NCI-H2196 treated with DMSO at 0.1 percent for 48 hours (cell line): Measurements from ENCODE around the gene ELOA.

Experiments used
- DNase-seq: peaks from one replicate; lab custom pipeline; 2025; ENCODE audit not compliant: unreplicated experiment; lab: John Stamatoyannopoulos, UW

The ELOA gene

DNA sequence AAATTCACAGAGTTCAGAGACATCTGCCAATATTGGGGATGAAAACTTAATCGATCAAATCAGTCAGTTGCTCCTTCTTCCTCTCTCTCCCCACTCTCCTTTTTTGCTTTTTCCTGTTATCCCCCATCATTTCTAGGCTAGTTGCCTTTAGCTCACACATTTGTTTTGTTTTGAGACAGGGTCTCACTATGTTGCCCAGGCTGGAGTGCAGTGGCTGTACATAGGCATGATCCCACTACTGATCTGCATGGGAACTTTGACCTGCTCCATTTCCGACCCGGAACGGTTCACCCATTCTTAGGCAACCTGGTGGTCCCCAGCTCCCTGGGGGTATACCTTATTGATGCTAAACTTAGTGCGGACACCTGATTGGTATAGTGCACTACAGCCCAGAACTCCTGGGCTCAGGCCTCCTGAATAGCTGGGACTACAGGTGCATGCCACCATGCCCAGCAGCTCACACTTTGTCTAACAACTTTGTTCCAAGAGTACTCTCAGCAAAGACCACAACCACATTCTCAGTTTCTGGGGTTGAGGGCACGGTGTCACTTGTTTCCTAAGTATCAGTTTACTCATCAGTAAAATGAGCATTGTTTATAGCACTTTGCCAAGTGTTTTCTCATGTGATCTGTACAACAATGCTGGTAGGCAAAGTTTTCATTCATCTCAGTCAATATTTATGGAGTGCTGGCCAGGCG lies 6.7 kb upstream of the ELOA start:
- no peak for DNase-seq

DNA sequence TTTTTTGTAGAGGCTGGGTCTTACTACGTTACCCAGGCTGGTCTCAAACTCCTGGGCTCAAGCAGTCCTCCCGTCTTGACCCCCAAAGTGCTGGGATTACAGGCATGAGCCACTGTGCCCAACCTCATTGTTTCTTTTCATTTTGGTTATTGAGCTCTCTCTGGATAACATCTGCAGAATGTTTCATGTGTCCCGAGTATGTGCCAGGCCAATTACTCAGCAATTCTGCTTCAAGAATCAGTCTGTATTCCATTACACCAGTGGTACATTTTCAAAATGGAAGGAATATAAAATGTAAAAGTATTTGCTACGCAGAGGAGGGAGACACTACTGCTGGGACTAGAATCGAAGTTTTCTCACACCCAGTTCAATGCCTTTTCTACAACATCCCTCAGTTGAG lies 1.7 kb upstream of the ELOA start:
- DNase-seq: no peak

GRCh38 chr1:23742670-23743286 lies 493 bp upstream of the ELOA start:
- no peak for DNase-seq

DNA sequence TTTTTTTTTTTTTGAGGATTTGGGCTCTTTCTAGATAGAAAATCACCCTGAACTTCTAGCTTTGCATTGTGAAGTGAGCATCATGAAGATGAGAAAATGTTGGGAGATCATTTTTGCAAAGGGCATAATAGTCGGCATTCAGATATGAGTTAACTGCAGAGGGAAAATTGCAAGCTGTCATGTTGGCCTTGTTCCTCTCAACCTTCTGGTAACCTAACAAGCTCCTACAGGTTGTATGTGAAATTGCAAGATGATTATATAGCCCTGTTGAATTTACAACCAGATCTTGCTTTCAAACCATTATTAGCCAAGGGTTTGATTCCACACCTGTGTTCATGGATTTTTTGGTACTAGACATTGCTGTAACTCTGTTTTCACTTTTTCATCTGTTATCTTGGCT lies 2.2 kb downstream of the ELOA start:
- no peak for DNase-seq

- no peak for DNase-seq
These were observed 4.7 kb downstream of the ELOA start for GRCh38 chr1:23748016-23748415.

DNA sequence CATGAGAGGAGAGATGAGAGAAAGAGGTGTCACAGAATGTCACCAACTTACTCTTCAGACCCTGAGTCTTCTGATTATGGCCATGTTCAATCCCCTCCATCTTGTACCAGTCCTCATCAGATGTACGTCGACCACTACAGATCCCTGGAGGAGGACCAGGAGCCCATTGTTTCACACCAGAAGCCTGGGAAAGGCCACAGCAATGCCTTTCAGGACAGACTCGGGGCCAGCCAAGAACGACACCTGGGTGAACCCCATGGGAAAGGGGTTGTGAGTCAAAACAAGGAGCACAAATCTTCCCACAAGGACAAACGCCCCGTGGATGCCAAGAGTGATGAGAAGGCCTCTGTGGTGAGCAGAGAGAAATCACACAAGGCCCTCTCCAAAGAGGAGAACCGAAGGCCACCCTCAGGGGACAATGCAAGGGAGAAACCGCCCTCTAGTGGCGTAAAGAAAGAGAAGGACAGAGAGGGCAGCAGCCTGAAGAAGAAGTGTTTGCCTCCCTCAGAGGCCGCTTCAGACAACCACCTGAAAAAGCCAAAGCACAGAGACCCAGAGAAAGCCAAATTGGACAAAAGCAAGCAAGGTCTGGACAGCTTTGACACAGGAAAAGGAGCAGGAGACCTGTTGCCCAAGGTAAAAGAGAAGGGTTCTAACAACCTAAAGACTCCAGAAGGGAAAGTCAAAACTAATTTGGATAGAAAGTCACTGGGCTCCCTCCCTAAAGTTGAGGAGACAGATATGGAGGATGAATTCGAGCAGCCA lies 8.0 kb downstream of the ELOA start:
- peak; percentile 67 for DNase-seq

GRCh38 chr1:23751815-23752200 lies 8.5 kb downstream of the ELOA start:
- no peak for DNase-seq

GRCh38 chr1:23752909-23753308 lies 9.6 kb downstream of the ELOA start:
- no peak for DNase-seq

DNA sequence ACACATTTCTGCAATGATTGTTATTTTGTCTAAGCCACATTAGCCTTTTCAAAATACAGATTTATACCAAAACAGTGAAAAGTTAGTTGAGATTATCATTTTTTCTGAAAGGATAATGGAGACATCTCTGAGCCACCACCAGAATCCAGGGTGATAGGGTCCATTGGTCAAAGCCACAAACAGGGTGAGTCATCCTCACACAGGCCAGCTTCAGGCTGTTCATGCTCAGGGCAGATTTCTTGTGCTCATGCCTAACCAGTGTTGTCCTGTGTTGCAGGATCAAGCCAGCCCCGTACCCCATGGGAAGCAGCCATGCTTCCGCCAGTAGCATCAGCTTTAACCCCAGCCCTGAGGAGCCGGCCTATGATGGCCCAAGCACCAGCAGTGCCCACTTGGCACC lies 13.4 kb downstream of the ELOA start:
- DNase-seq: no peak

DNA sequence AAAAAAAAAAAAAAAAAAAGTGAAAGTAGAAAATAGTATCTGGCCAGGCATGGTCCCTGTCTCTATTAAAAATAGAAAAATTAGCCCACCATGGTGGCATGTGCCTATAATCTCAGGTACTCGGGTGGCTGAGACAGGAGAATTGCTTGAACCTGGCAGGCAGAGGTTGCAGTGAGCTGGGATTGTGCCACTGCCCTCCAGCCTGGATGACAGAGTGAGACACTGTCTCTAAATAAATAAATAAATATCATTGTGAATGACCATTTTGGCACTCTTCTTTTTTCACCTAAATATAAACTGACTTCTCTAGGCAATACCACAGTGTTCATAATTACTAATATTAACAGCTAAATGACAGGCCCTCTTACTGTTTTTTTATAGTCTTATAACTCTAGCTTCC lies 14.5 kb downstream of the ELOA start:
- DNase-seq: no peak

- no peak for DNase-seq
These were observed 16.0 kb downstream of the ELOA start for GRCh38 chr1:23759277-23759676.

- DNase-seq: no peak
These were observed 19.8 kb downstream of the ELOA start for GRCh38 chr1:23763041-23763577.

DNA sequence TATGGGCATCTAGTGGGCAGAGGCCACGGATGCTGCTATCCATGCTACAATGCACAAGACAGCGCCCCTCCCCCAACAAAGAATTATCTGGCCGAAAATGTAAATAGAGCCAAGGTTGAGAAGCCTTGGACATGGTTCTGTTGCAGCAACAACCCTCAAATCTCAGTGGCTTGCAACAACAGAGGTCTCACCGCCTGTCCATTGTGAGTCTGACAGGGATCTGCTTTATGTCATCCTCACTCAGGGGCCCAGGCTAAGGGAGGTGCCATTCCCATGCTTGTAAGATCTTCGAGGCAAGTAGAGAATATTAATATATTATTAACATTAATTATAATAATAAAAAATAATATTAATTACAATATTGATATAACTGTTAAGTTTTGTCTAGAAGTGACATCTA lies 25.5 kb downstream of the ELOA start:
- DNase-seq: no peak

- DNase-seq: peak; percentile 38
These were observed 29.0 kb downstream of the ELOA start for GRCh38 chr1:23772049-23772853.

GRCh38 chr1:23772854-23773242 lies 29.6 kb downstream of the ELOA start:
- DNase-seq: no peak

DNA sequence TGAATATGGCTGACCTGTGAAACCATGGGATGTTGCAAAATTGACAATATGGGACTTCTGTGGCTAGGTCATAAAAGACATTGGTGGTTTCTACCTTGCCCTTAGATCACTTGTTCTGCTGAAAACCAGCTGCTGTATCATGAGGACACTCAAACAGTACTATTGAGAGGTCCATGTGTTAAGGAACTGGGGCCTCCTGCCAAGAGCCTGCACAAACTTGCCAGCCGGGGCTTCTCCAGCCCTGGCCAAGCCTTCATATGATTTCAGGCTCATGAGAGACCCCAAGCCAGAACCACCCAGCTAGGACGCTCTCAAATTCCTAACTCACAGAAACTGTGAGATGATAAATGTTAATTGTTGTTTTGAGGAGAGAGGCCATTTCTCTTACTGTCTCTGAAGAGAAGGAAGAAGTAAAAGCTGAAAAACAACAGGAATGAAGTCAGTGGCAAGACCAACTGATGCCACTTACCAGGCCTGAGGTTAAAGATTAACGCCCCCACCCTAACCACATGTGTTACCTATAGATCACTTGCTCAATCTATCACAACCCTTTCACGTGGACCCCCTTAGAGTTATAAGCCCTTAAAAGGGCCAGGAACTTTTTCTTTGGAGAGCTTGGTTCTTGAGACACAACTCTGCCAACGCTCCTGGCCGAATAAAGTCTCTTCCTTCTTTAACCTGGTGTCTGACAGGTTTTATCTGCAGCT lies 31.1 kb downstream of the ELOA start:
- no peak for DNase-seq

DNA sequence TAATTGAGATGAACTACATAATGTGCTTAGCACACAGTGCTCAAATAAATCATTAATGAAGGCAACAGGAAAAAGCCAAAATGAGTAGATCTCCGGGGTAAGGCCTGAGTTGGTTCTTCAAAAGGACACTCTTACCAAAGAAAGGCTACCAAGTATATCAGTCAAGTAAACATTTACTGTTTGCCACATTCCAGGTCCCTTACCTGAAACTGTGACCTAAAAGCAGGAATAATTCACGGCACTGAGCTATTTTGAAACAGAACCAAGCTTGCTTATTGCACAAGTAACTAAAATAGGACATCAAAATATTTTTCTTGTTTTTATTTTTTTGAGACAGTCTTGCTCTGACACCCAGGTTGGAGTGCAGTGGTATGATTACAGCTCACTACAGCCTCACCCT lies 32.9 kb downstream of the ELOA start:
- no peak for DNase-seq

- DNase-seq: peak; percentile 81
These were observed 34.9 kb downstream of the ELOA start, which contains the start of gene PITHD1 for GRCh38 chr1:23777979-23778814. Gene PITHD1 (plus strand): TSS chr1:23778418. CDS start chr1:23778516, 98 bp downstream.

DNA sequence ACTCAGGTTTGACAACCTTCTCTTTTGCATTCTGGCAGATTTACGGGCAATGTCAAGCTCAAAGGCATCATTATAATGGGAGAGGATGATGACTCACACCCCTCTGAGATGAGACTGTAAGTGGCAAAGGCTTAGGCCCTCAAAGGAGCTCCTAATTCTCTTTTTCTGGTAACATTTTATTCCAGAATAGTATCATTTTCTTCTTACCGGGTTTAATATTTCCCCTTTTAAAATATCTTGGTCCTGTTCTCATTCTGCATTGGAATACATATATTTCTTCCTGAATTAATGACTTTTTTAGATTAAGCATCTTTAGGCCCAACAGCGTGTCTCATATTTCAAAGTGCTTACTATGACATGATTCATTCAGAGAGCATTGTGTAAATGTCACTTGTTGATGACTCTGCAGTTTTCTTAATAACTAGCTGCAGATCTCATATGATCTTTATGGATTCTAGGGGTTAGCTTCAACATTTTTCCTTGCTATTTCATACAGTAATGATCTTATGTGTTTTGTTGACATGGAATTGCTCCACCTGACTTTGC lies 36.6 kb downstream of the ELOA start:
- no peak for DNase-seq
